GM21528 (cell line): Measurements from ENCODE around the gene ARL16.
"Not testable (repeated sequence)": the region's sequence is repeated elsewhere in the genome, so short reads cannot be mapped to it uniquely, and the experiment has no call there.

Source experiments
- ATAC-seq: cut with Tn5 transposase; IDR thresholded peaks from one replicate; pipeline ENCODE4 v1.9.1; 2021; ENCODE audit warnings: mild to moderate bottlenecking, moderate library complexity; ENCODE audit not compliant: unreplicated experiment, low FRiP score

Gene ARL16

DNA sequence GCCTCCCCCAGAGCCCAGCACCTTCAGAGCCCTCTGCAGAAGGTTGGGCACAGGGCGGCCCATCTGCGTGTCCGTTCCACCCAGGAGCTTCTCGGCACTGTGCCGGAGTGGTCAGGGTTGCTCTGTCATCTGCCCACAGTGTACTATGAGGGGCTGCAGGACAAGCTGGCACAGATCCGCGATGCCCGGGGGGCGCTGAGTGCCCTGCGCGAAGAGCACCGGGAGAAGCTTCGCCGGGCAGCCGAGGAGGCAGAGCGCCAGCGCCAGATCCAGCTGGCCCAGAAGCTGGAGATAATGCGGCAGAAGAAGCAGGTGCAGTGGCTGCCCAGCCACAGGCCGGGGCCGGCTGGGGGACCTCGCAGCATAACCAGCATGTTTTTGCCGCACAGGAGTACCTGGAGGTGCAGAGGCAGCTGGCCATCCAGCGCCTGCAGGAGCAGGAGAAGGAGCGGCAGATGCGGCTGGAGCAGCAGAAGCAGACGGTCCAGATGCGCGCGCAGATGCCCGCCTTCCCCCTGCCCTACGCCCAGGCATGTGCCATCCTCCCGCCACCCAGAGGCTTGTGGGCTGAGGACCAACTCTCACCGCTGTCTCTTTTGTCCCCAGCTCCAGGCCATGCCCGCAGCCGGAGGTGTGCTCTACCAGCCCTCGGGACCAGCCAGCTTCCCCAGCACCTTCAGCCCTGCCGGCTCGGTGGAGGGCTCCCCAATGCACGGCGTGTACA is 12.8 kb upstream of the ARL16 start:
- no peak for ATAC-seq

DNA sequence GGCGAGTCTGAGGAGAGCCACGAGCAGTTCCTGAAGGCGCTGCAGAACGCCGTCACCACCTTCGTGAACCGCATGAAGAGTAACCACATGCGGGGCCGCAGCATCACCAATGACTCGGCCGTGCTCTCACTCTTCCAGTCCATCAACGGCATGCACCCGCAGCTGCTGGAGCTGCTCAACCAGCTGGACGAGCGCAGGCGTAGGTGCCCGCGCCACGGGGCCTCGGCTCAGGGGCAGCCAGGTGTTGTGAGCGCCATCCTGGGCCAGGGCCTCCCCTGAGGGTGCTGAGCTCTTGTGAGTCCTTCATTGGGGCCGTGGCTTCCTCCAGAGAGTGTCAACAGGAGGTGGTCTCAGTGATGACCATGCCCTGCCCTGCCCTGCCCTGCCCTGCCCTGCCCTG is 12.2 kb upstream of the ARL16 start:
- ATAC-seq: no peak

DNA sequence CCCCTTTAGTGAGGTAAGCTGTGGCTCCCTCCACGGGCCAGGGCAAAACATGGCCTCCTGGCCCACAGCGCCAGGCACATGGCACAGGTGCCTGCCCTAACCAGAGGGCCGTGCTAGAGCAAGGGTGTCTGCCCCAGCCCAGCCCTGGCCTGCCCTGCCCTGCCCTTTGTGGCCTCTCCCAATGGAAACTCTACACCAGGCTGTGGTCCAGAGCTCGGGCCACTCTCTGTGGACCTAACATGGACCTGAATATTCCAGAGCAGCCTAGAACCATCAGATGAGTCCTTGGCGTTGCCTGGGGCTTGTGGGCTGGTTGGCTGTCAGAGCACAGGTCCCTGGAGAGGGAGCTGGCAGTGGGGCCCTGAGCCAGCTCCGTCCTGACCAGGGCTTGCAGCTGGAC is 11.6 kb upstream of the ARL16 start:
- ATAC-seq: no peak

DNA sequence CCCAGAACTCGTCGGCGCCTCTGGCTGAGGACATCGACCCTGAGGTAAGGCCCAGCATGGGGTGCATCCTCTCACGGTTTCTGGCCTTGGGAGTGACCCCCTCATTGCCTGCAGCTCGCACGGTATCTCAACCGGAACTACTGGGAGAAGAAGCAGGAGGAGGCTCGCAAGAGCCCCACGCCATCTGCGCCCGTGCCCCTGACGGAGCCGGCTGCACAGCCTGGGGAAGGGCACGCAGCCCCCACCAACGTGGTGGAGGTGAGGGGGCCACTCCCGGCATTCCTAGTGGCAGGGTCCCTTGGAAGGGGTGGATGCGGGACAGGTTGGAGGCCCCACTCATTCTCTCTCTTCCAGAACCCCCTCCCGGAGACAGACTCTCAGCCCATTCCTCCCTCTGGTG is 11.2 kb upstream of the ARL16 start:
- ATAC-seq: no peak

DNA sequence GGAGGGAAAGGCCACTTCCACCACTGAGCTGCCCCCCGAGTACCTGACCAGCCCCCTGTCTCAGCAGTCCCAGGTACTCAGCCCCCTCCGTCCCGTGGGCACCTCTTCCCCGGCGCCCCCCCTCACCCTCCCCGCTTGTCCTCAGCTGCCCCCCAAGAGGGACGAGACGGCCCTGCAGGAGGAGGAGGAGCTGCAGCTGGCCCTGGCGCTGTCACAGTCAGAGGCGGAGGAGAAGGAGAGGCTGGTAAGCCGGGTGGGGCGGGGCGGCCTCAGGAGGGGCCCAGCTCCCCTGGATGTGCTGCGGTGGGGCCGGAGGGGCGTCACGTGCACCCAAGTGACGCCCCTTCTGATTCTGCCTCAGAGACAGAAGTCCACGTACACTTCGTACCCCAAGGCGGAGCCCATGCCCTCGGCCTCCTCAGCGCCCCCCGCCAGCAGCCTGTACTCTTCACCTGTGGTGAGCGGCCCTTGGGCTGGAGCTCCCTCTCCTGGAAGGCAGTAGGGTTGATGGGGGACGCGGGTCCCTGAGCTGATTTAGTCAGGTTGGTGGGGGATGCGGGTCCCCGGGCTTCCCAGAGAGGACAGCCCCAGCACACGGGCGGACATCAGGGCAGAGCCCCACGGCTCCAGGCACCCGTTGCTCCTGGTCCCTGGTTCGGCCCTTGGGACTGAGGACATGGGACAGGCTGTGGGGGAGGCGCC is 10.1 kb upstream of the ARL16 start:
- ATAC-seq: no peak

DNA sequence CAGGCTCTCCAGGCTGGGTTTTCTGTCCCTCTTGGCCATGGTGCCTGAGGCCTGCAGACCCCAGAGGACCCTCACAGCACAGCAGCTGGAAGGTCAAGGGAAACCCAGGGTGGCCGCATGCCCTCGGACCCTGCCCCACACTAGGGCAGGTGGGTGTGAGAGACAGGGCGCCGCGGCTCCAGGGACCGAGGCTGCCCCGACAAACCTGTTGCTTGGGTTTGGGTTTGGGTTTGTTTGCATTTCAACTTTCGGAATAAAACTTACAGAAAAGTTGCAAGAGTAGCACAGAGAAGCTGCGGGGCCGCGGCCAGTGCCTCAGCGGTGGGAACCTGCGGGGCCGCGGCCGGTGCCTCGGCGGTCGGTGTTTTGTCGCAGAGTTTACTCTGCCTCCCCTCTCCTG is 8.0 kb upstream of the ARL16 start:
- no peak for ATAC-seq

DNA sequence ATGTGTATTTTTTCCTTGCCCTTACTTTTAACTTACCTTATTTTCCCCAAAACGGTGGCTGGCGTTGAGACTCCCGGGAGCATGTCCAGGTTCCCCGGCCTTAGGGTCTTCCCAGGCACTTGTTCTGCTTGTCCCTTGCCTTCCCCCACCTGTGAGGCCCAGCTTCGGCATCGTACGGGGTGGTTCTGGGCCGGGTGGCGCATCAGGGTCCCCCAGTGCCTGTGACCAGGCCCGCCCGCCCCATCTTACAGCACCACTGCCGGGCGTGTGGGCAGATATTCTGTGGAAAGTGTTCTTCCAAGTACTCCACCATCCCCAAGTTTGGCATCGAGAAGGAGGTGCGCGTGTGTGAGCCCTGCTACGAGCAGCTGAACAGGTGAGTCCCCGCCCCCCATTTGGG is 7.6 kb upstream of the ARL16 start:
- ATAC-seq: no peak

DNA sequence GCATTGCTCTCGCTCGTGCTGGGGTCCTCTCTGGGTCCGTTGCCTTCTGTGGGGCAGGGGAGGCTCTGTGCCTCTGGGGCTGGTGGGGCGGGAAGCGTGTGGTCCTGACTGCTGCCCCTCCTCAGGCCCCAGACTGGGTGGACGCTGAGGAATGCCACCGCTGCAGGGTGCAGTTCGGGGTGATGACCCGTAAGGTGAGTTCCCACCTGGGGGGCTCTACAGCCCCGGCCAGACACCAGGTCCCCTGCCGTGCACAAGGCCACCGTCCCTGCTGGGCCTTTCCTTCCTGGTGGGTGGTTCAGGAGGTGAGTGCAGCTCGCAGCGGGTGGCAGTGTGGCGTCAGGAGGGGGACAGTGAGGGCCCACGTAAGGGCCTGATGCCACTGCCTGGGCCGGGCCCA is 7.0 kb upstream of the ARL16 start:
- no peak for ATAC-seq

DNA sequence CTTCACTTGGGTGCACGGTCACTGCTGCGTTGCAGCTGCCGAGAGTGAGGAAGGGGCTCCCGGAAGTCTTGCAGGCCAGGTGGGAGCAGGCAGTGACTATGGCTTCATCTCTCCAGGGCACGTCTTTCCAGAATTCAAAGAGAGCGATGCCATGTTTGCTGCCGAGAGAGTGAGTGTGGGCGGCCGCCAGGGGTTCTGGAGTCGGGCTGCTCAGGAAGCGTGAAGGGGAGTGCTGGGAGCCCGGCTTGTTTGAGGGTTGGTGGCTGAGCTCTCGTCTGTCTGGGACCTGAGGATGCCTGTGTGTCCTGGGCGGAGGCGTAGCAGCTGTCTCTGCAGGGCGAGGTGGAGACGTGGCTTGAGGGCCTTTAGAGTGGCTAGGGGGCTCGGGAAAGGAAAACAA is 6.5 kb upstream of the ARL16 start:
- no peak for ATAC-seq

DNA sequence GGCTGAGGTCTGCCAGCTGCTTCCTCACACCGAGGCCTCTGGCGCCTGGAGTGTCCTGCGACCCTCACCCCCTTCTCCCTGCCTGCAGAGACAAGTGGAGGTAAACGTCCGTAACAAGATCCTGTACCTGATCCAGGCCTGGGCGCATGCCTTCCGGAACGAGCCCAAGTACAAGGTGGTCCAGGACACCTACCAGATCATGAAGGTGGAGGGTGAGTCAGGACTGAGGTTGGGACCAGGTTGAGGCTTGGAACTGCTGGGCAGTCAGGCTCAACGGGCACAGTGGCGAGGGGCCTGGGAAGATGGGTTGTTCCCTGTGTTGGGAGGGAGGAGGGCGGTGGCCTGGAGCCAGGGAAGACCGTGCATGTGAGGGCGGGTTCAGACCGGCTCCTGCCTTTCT is 5.0 kb upstream of the ARL16 start:
- ATAC-seq: no peak

DNA sequence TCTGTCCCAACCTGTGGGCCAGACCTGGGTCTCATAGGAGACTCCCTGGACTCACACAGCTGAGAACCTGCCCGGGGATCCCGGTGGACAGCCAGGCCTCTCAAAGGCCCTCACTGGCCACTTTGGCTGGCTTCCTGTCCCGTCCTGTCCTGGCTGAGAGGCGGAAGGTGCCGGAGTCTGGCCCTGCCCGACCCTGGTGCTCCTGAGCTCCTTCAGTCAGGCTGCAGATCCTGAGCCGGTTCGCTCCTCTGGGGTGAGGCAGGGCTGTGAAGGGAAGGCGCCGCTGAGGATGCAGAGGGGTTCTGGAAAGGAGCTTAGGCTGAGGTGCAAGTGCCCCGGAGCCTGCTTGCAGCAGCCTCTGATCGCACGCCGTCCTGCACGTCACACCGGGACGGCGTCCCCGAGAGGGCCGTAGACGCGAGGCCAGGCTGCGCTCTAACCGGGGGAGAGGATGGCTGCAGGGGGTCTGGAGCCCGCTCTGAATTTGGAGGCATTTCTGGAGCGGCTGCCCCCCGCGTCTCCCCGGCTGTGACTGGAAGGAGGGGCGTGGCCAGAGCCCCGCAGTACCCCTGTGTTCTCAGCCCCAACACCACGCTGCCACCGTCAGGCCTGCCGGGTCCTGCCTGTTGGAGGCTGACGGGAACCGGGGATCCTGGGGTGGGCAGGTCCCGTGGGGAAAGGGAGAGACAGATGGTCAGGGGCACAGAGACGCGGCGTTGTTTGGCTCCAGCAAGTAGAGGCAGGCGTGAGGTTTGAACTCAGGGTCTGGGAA is 4.4 kb upstream of the ARL16 start:
- no peak for ATAC-seq

DNA sequence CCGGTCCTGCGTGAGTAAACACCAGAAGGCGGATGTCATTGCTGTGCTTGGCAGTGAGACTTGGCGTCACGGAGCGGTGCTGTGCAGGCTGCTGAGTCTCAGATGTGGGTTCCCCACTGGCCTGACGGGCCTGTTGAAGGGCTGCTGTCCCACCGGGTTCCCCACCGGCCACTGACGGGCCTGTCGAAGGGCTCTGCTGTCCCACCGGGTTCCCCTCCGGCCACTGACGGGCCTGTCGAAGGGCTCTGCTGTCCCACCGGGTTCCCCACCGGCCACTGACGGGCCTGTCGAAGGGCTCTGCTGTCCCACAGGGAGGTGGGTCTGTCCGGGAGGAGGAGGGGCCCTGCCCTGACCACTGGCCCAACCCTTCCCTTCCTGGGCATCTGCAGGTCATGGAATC is 3.0 kb upstream of the ARL16 start:
- ATAC-seq: no peak

DNA sequence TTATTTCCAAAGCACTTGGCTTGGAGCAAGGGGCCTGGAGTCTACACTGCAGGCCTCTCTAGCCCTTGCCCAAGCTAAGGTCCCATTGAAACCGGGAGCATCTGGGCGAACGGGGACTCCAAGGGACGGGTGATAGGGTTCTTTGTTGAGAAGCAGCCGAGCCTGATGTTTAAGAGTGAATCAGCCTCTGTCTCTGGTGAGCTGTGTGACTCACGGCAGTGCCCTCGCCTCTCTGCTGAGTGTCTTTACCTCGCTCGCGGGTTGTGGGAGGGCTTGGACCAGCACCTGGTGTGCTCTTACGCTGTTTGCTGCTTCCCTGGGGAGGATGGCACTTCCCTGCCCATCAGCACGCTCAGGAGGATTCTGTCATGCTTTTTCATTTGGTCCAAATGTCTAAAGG is 1.5 kb upstream of the ARL16 start:
- no peak for ATAC-seq

DNA sequence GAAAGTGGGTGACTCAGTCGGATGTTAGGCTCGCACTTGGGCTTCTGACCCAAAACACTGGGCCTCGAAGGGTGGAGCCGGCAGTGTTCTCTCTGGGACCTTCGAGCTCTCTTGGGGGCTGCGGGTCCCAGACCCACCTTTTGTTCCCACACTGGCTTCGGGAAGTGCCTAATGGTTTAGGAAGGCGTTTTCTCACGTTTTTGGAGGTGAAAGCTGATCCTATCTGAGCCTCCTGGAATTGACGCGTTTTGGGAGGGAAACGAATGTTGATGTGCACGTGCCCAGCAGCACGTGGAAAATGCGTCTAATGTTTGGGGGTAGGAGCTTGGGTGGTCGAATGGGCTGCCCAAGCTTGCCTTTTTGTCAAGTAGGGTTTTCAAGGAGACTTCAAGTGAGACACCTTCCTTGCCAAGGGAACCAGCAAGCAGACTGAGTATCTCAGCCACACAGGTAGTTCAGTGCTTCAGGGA is 880 bp upstream of the ARL16 start:
- peak; percentile 14 for ATAC-seq

DNA sequence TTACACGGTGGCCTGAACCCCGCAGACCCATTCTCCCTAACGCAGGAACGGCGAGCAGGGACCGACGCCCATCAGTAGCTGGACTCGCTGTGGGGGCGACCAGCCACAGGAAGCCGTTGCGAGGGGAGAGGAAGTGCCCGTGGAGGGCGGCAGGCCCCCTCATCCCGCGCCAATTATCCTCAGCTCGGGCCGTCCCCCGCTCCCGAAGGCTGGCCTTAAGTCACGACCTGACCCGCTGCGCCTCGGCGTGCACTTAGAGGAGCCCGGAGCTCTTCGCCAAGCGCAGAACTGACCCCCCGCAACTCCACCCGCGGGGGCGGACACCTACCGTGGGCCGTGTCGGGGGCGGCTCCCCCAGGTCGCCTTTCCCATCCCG is 401 bp downstream of the ARL16 start:
- peak; percentile 25 for ATAC-seq

DNA sequence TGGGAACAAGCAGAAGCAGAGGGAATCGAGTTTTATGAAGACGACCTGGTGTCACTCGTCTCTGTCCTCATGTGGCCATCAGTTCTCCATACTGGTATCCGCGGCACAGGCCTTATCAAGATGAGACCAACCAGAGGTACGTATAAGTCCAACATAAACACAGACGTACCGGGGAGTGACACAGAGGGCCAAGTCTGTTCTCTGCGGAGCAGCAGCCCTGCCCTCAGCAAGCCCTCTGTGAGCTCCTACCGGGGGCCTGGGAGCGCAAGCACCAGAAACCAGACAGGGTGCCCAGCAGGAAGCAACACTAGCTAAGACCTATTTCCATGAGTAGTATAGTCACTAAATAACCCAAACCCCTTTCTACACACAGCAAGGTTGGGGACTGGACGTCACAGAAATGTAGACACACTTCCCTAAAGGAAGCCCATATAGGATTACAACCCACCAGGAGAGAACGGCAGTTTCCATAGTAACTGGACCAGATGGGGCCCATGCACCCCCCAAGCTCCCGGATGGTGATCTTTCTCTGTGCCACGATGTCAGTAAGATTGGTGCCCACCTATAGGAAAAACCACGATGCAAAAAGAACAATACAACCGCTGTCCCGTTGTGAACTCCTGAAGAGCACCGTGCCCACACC is 911 bp downstream of the ARL16 start:
- ATAC-seq: no peak

DNA sequence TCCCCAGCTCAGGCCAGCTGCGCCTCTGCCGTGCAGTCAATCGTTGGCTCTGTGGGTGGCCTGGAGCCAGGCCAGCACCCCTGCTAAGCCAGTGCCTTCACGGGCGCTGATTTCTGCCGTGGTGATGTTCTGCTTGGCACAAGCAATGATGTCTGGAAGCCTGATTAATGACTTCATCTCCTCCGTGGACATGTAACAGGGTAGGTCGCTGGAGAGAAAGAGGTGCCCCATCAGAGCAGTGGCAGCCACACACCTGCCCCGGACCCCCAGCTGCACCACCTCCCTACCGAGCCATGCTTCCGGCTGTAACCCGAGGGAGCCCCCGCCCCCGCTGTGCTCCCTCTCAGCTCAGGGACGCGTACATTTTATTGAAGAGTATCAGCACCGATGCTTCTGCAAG is 1.9 kb downstream of the ARL16 start:
- ATAC-seq: no peak

DNA sequence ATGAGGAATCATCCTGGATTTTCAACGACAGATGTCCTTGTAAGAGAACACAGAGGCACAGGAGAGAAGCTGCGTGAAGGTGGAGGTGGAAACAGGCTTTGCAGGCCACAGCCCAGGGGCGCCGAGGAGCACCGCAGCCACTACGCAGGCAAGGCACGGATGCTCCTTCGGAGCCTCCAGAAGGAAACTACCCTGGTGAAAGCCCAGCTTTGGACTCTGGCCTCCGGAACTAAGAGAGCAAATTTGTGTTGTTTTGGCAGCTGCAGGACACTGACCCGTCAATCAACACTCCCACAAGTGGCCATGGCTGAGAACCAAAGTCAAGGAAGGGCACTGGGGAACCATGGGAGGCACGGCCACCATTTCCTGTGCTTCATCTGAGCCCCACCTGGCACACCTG is 3.4 kb downstream of the ARL16 start:
- no peak for ATAC-seq

DNA sequence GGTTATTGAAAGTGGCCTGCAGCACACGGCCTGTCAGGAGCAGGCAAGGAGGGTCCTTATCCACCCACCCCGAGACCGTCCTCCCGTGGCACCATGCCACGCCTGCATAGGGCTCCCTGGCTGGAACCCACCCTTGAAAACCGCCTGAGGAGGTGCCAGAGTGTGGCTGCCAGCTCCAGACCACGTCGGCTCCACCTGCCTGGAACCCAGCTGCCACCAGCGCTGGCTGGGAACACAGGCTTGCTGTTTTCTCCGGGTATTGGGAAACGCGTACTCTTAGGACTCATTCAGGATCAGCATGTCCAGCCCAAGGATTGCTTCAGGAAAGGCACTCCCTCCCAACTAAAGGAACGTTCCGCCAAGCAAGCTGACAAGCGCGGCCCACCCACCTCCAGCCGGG is 6.7 kb downstream of the ARL16 start:
- ATAC-seq: no peak

DNA sequence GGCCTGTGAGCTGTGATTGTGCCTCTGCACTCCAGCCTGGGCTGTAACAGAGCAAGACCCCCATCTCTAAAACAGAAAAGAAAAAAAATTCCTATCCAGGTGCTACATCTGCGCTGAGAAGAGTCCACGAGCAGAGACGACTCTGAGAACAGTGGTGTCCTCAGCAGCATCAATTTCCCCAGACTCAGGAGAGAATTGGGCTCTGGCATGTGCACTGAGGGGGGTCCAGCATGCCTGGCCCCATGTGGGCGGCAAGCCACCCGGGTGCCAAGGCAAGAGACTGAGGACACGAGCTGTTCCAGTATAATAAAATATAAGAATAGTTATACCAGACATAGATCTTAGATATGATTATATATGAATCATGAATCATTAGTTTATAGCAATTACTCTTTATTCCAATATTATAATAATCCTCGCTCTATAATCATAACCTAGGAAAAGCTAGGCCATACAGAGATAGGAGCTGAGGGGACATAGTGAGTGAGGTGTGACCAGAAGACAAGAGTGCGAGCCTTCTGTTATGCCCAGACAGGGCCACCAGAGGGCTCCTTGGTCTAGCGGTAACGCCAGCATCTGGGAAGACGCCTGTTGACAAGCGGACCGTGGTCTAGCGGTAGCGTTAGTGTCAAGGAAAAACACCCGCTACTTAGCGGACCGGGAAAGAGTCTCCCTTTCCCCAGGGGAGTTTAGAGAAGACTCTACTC is 7.9 kb downstream of the ARL16 start:
- not testable (repeated sequence) for ATAC-seq
